Thyroid gland (tissue), 4 donors: ENCODE results near the gene SNCB.

Experiments
- POLR2A ChIP-seq, 2 donors: fragments of 450-650 bp; IDR thresholded peaks; one replicate each; pipeline ENCODE4 v1.6.1; 2017; ENCODE audit warnings: antibody characterized with exemption in 2 of 2, mild to moderate bottlenecking in 2 of 2, moderate library complexity in 1 of 2
- TF ChIP-seq, protein P1 (sequence below), 6 experiments: fragments of 200-600 bp in 3 of 6; fragments of 450-650 bp in 3 of 6; sonication (generic) in 3 of 6; IDR thresholded peaks; one replicate each; pipeline ENCODE4 v1.5.1; 2016 to 2019; ENCODE audit warnings: antibody characterized with exemption in 6 of 6, mild to moderate bottlenecking in 2 of 6, inconsistent platforms in 1 of 6, moderate library complexity in 1 of 6

GRCh38 chr5:176606875-176607274, 23.5 kb downstream of the SNCB start:
- TF ChIP-seq, protein P1, sequence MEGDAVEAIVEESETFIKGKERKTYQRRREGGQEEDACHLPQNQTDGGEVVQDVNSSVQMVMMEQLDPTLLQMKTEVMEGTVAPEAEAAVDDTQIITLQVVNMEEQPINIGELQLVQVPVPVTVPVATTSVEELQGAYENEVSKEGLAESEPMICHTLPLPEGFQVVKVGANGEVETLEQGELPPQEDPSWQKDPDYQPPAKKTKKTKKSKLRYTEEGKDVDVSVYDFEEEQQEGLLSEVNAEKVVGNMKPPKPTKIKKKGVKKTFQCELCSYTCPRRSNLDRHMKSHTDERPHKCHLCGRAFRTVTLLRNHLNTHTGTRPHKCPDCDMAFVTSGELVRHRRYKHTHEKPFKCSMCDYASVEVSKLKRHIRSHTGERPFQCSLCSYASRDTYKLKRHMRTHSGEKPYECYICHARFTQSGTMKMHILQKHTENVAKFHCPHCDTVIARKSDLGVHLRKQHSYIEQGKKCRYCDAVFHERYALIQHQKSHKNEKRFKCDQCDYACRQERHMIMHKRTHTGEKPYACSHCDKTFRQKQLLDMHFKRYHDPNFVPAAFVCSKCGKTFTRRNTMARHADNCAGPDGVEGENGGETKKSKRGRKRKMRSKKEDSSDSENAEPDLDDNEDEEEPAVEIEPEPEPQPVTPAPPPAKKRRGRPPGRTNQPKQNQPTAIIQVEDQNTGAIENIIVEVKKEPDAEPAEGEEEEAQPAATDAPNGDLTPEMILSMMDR (IDR thresholded peaks at IDR 0.05), result no peak
- TF ChIP-seq POLR2A (IDR thresholded peaks at IDR 0.05), result no peak
